CD14-positive monocyte (primary cell): ENCODE results near the gene FNDC7. TPM values are rescaled to one million over a fixed set of nuclear protein-coding genes. Genes with fewer than 3 reads are reported as not detected.

Experiments used
- DNase-seq, 3 donors: peaks; one replicate each; pipeline ENCODE4 v3.0.0-alpha.2; 2011 to 2022
- H2AFZ ChIP-seq: 2 replicates; pipeline ENCODE4 v1.6.0; 2012; ENCODE audit warnings: mild to moderate bottlenecking, low read depth, low read length, inconsistent platforms; ENCODE audit not compliant: insufficient read depth, poor library complexity, severe bottlenecking
- H3K27ac ChIP-seq, 2 donors: 1 replicate in 1 of 2; 2 replicates in 1 of 2; pipeline ENCODE4 v1.5.1; 2012 to 2013; ENCODE audit warnings: low read length in 2 of 2, control low read depth in 1 of 2, inconsistent platforms in 1 of 2, low read depth in 1 of 2, mild to moderate bottlenecking in 1 of 2
- H3K27me3 ChIP-seq, 2 donors: one replicate each; pipeline versions ENCODE4 v1.6.0 to v1.6.1; 2011 to 2013; ENCODE audit warnings: low read length in 2 of 2; ENCODE audit not compliant: control insufficient read depth in 2 of 2, insufficient read depth in 2 of 2
- H3K36me3 ChIP-seq, 2 donors: replicated peaks in 1 of 2; 1 replicate in 1 of 2; 2 replicates in 1 of 2; pipeline versions ENCODE4 v1.5.1 to v1.6.1; 2012 to 2013; ENCODE audit warnings: low read length in 2 of 2, control low read depth in 1 of 2, inconsistent platforms in 1 of 2, mild to moderate bottlenecking in 1 of 2; ENCODE audit not compliant: insufficient read depth in 2 of 2, control insufficient read depth in 1 of 2
- H3K4me1 ChIP-seq, 2 donors: 1 replicate in 1 of 2; 2 replicates in 1 of 2; pipeline versions ENCODE4 v1.5.1 to v1.6.1; 2012 to 2013; ENCODE audit warnings: low read length in 2 of 2, control low read depth in 1 of 2, inconsistent platforms in 1 of 2, mild to moderate bottlenecking in 1 of 2, moderate library complexity in 1 of 2; ENCODE audit not compliant: insufficient read depth in 2 of 2, control insufficient read depth in 1 of 2
- H3K4me2 ChIP-seq: replicated peaks from 2 replicates; pipeline ENCODE3; 2012; ENCODE audit warnings: low read length, moderate library complexity, mild to moderate bottlenecking; ENCODE audit not compliant: poor library complexity, severe bottlenecking; ENCODE audit errors: extremely low read depth
- H3K4me3 ChIP-seq, 3 experiments: fragments of 200-600 bp in 1 of 3; sonication (generic) in 1 of 3; replicated peaks in 1 of 3; 1 replicate in 2 of 3; 2 replicates in 1 of 3; pipeline ENCODE4 v1.5.1; 2011 to 2013; ENCODE audit warnings: low read length in 3 of 3, mild to moderate bottlenecking in 3 of 3, control low read depth in 2 of 3, low read depth in 2 of 3, inconsistent platforms in 1 of 3, moderate library complexity in 1 of 3
- H3K79me2 ChIP-seq: 2 replicates; pipeline ENCODE4 v1.6.0; 2012; ENCODE audit warnings: mild to moderate bottlenecking, control low read depth, inconsistent platforms, low read length, moderate library complexity; ENCODE audit not compliant: insufficient read depth
- H3K9ac ChIP-seq: 2 replicates; pipeline ENCODE4 v1.6.0; 2017; ENCODE audit warnings: low read length, mild to moderate bottlenecking; ENCODE audit not compliant: insufficient read depth, poor library complexity, severe bottlenecking
- H3K9me3 ChIP-seq, 2 donors: replicated peaks in 1 of 2; 1 replicate in 1 of 2; 2 replicates in 1 of 2; pipeline versions ENCODE4 v1.5.1 to v1.6.1; 2012 to 2013; ENCODE audit warnings: low read length in 2 of 2, control low read depth in 1 of 2; ENCODE audit not compliant: control insufficient read depth in 1 of 2, insufficient read depth in 1 of 2
- H4K20me1 ChIP-seq: 2 replicates; pipeline ENCODE4 v1.6.0; 2012; ENCODE audit warnings: mild to moderate bottlenecking, low read length, control low read depth, moderate library complexity; ENCODE audit not compliant: insufficient read depth
- H3K27ac Mint-ChIP-seq, 7 donors: one replicate each; pipeline ENCODE4 v1.8.0; 2020; ENCODE audit warnings: mild to moderate bottlenecking in 7 of 7, mixed read lengths in 7 of 7, moderate library complexity in 6 of 7, inconsistent platforms in 2 of 7
- H3K27me3 Mint-ChIP-seq, 3 donors: one replicate each; pipeline ENCODE4 v1.8.0; 2021 to 2022; ENCODE audit warnings: low read depth in 3 of 3, mild to moderate bottlenecking in 3 of 3, mixed read lengths in 3 of 3, moderate library complexity in 3 of 3, inconsistent platforms in 1 of 3
- H3K36me3 Mint-ChIP-seq, 2 donors: one replicate each; pipeline ENCODE4 v1.8.0; 2020; ENCODE audit warnings: mixed read lengths in 2 of 2, inconsistent platforms in 1 of 2, mild to moderate bottlenecking in 1 of 2
- H3K4me1 Mint-ChIP-seq: one replicate; pipeline ENCODE4 v1.8.0; 2020; ENCODE audit warnings: mild to moderate bottlenecking, mixed read lengths
- H3K4me3 Mint-ChIP-seq, 2 donors: one replicate each; pipeline ENCODE4 v1.8.0; 2020; ENCODE audit warnings: mild to moderate bottlenecking in 2 of 2, mixed read lengths in 2 of 2, moderate library complexity in 1 of 2
- H3K9me3 Mint-ChIP-seq, 7 donors: one replicate each; pipeline ENCODE4 v1.8.0; 2020 to 2022; ENCODE audit warnings: mixed read lengths in 7 of 7, mild to moderate bottlenecking in 6 of 7, moderate library complexity in 6 of 7, inconsistent platforms in 2 of 7
- CTCF ChIP-seq: fragments of 200-600 bp; IDR thresholded peaks from one replicate; pipeline ENCODE4 v1.8.0; 2022; ENCODE audit warnings: antibody characterized with exemption, mild to moderate bottlenecking
- WGBS: methylation state at CpG from one replicate; pipeline ENCODE4 v1.1.5; 2013; ENCODE audit warnings: missing lambda C conversion rate; ENCODE audit not compliant: insufficient coverage; 5-methylcytosine and 5-hydroxymethylcytosine counted together
- intact Hi-C, 2 donors: fragments of 100-400 bp; cut with micrococcal nuclease; formaldehyde crosslinking; loops; one replicate each; pipeline versions ENCODE4 v1.15.0 to v1.15.1; 2023
- polyA plus RNA-seq, 3 donors: library from polyadenylated mRNA; depleted of rRNA in 1 of 3; unstranded in 2 of 3; stranded (reverse) in 1 of 3; fragments of 300-500 nt in 2 of 3; fragments of >200 nt in 1 of 3; fragmentation: Illumina TruSeq in 2 of 3; gene quantifications; 1 replicate in 2 of 3; 2 replicates in 1 of 3; pipeline ENCODE4 v1.2.3, GENCODE V29; 2012 to 2021

The FNDC7 gene
- polyA plus RNA-seq, 3 donors: 0.07 TPM; not detected in 2

GRCh38 chr1:108791790-108792189 lies 79.1 kb downstream of the FNDC7 start:
- intact Hi-C loops: no loop called here
- Histone ChIP-seq H3K27me3 (no peaks in the 10 kb centered on the region), H4K20me1 (no peaks in the 10 kb centered on the region), H3K79me2 (no peaks in the 10 kb centered on the region), H3K9me3 (peaks cover 0 to 12% of the 10 kb centered on the region in 2 donors), H3K27ac (no peak overlapping the region), H3K36me3 (peaks cover 74 to 98% of the 10 kb centered on the region in 2 donors), H3K4me3 (no peak overlapping the region), H3K9ac (no peak overlapping the region), H2AFZ (no peak overlapping the region), H3K4me1 (no peaks in the 10 kb centered on the region), H3K4me2 (no peak overlapping the region)
- Mint-ChIP-seq H3K9me3 (peaks cover 6 to 13% (median 9%) of the 10 kb centered on the region in 7 donors), H3K4me1 (no peaks in the 10 kb centered on the region), H3K36me3 (peaks cover 78 to 96% of the 10 kb centered on the region in 2 donors), H3K4me3 (no peak overlapping the region), H3K27ac (no peak overlapping the region), H3K27me3 (no peaks in the 10 kb centered on the region)
- no peak for TF ChIP-seq CTCF
- DNase-seq: no peak
- WGBS: no CpG with 5 or more reads among the region's 1 CpG

Other genes starting within 250 kb of the FNDC7 start
- gene EEIG2, start 152.8 kb upstream of the FNDC7 start, polyA plus RNA-seq: 1 to 10 TPM; 1.4 to 8.4 (median 4.3) TPM
- 10 to 100 TPM; 10.5 to 14.5 (median 13.4) TPM for gene HENMT1, start 51.8 kb upstream of the FNDC7 start, polyA plus RNA-seq
- gene PRPF38B, start 20.6 kb upstream of the FNDC7 start, polyA plus RNA-seq: 10 to 100 TPM in 1 of 3 donors, 1 to 10 TPM in 2; 4.9 to 29.9 (median 8.3) TPM
- gene STXBP3, start 33.8 kb downstream of the FNDC7 start, polyA plus RNA-seq: 10 to 100 TPM; 32.3 to 56.2 (median 48.3) TPM
- gene AKNAD1, start 144.2 kb downstream of the FNDC7 start, polyA plus RNA-seq: not detected
- gene GPSM2, start 164.1 kb downstream of the FNDC7 start, polyA plus RNA-seq: 1 to 10 TPM; 1.2 to 4.7 (median 2.4) TPM